LNCaP clone FGC (cell line): Measurements from ENCODE around the gene PHF13.
"Not testable (repeated sequence)": the region's sequence is repeated elsewhere in the genome, so short reads cannot be mapped to it uniquely, and the experiment has no call there.

Experiments
- DNase-seq: peaks from one replicate; pipeline ENCODE4 v3.0.0-alpha.2; 2011; ENCODE audit warnings: low read depth
- H3K4me3 ChIP-seq: 2 replicates; pipeline ENCODE4 v1.5.1; 2011; ENCODE audit warnings: mild to moderate bottlenecking, low read depth, low read length, control low read depth
- CTCF ChIP-seq: IDR thresholded peaks from 2 replicates; pipeline ENCODE4 v1.5.1; 2012; ENCODE audit warnings: mild to moderate bottlenecking; ENCODE audit not compliant: control insufficient read depth, insufficient read depth; ENCODE audit errors: extremely low read depth

PHF13 gene

DNA sequence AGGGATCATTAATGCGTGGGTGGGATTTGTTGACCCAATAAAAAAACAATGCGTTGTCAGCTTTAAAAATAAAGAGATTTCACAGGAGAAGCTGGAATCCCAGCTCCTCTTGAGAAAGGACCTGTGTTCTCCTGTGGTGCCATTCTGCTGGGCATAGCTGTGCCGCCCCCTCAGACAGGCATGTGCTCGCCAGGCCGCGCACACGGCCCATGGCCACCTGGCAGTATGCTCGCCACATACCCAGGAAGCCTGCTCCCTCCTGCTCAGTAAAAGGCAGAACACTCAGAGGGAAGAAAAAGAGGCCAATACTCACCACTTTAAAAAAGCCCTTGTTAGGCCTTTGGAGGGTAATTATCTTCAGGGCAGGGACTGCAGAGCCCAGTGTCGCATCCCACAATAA is 24.2 kb downstream of the PHF13 start:
- no peak for DNase-seq
- H3K4me3 ChIP-seq: no peak overlapping the region
- TF ChIP-seq CTCF: no peak

- H3K4me3 ChIP-seq: no peak overlapping the region
- no peak for TF ChIP-seq CTCF
- no peak for DNase-seq
Observed at GRCh38 chr1:6638226-6638625, 24.7 kb downstream of the PHF13 start.

DNA sequence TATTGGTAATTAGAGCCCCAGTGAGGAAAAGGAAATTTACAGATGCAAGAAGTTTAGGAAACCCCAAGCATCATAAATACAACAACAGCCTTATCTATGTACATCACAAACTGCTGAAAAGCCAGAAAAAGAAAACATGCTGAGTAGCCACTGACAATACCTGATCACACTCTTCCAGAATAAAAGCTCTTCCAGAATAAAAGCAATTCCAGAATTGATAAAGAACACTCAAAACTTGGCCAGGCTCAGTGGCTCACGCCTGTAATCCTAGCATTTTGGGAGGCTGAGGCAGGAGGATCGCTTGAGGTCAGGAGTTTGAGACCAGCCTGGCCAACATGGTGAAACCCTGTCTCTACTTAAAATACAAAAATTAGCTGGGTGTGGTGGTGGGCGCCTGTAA is 27.3 kb downstream of the PHF13 start:
- H3K4me3 ChIP-seq, DNase-seq: not testable (repeated sequence)

DNA sequence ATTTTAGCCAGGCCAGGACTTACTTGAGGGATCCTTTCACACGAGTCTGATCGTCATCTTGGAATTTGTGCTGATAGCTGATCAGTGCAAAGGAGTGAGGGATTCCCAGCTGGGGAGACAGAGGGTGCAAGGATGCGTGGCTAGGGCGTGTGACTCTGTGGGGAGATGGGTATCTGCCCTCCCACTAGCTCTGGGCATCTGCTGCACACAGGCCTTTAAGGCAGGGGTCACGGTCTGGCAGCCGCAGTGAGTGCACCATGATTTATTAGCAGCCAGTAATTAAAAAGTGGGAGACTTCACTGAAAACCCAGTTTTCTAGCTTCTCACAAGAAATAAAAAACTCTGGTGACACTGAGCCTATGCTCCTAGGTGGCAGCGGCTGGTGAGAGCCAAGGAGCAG is 31.5 kb downstream of the PHF13 start:
- no peak for DNase-seq
- no peak overlapping the region for H3K4me3 ChIP-seq
- no peak for TF ChIP-seq CTCF

DNA sequence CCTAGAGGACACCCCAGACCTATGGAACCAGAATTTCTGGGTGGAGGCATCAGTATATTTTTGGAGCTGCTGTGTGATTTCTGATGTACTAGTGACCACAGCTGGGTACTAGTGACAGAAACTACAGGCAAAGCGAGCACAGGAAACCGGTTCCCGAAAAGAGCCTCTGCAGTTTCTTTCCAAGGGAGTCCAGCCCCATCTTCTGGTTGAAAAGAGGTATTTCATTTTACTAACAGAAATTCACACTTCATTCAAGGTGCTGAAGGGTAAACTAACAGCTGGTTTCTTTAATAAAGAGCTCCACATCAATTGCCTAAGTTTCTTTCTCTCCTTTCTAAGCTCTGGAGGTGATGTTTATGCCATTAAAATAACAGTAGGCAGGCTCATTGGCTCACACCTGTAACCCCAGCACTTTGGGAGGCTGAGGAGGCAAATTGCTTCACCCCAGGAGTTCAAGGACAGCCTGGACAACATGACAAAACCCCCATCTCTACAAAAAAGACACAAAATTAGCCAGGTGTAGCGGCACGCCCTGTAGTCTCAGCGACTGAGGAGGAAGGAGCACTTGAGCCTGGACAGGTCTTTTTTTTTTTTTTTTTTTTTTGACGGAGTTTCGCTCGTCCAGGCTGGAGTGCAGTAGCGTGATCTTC is 33.1 kb downstream of the PHF13 start:
- no peak overlapping the region for H3K4me3 ChIP-seq
- TF ChIP-seq CTCF: peak; percentile 45
- DNase-seq: peak; percentile 27

- TF ChIP-seq CTCF: no peak
- H3K4me3 ChIP-seq: no peak overlapping the region
- no peak for DNase-seq
Observed at GRCh38 chr1:6648556-6648955, 35.0 kb downstream of the PHF13 start.

GRCh38 chr1:6651909-6652308 is 38.4 kb downstream of the PHF13 start:
- no peak overlapping the region for H3K4me3 ChIP-seq
- no peak for DNase-seq
- no peak for TF ChIP-seq CTCF
